ENCODE measurements around the gene NFIA.
"Not testable (repeated sequence)": the region's sequence is repeated elsewhere in the genome, so short reads cannot be mapped to it uniquely, and the experiment has no call there.

The NFIA gene

GRCh38 chr1:61124696-61125095, 42.3 kb downstream of the NFIA start:
- H3K4me2 ChIP-seq (ENCODE audit: low read depth, low read length, poor library complexity, severe bottlenecking): no peak overlapping the region
- no peaks in the 10 kb centered on the region for H4K20me1 ChIP-seq (ENCODE audit: insufficient read depth, low read length, poor library complexity, severe bottlenecking)
- no peaks in the 10 kb centered on the region for H3K36me3 ChIP-seq (ENCODE audit: insufficient read depth, low read length)
- H3K79me2 ChIP-seq (ENCODE audit: insufficient read depth, low read length): no peaks in the 10 kb centered on the region
- H3F3A ChIP-seq (ENCODE audit: low read depth): no peaks in the 10 kb centered on the region
- no peak overlapping the region for H3K9ac ChIP-seq (ENCODE audit: low read depth, low read length, poor library complexity, severe bottlenecking)
- H3K9me2 ChIP-seq (replicated peaks; ENCODE audit: low read depth, low read length): no peaks in the 10 kb centered on the region
- TF ChIP-seq CTCF (conservative IDR thresholded peaks at IDR 0.05; ENCODE audit: low read length) (no peak), EZH2phosphoT487 (IDR thresholded peaks at IDR 0.05; ENCODE audit: borderline replicate concordance) (no peak)
- no peaks in the 10 kb centered on the region for H3K27me3 ChIP-seq (ENCODE audit: insufficient read depth, low read length, poor library complexity, severe bottlenecking)
- no peak overlapping the region for H2AFZ ChIP-seq (ENCODE audit: low read length)
- no peak overlapping the region for H3K4me3 ChIP-seq (ENCODE audit: low read length, poor library complexity, severe bottlenecking)
- H3K4me1 ChIP-seq (ENCODE audit: insufficient read depth, low read length, poor library complexity, severe bottlenecking): no peaks in the 10 kb centered on the region
- no peaks in the 10 kb centered on the region for H3K9me3 ChIP-seq (ENCODE audit: insufficient read depth, low read depth, low read length)

GRCh38 chr1:61125263-61125662, 42.9 kb downstream of the NFIA start:
- Histone ChIP-seq H3K79me2 (ENCODE audit: insufficient read depth, low read length) (no peaks in the 10 kb centered on the region), H3K4me2 (ENCODE audit: low read depth, low read length, poor library complexity, severe bottlenecking) (no peak overlapping the region), H3K9me2 (replicated peaks; ENCODE audit: low read depth, low read length) (no peaks in the 10 kb centered on the region), H3F3A (ENCODE audit: low read depth) (no peaks in the 10 kb centered on the region), H3K36me3 (ENCODE audit: insufficient read depth, low read length) (no peaks in the 10 kb centered on the region), H4K20me1 (ENCODE audit: insufficient read depth, low read length, poor library complexity, severe bottlenecking) (no peaks in the 10 kb centered on the region), H3K4me1 (ENCODE audit: insufficient read depth, low read length, poor library complexity, severe bottlenecking) (no peaks in the 10 kb centered on the region), H3K9me3 (ENCODE audit: insufficient read depth, low read depth, low read length) (no peaks in the 10 kb centered on the region), H3K9ac (ENCODE audit: low read depth, low read length, poor library complexity, severe bottlenecking) (no peak overlapping the region), H2AFZ (ENCODE audit: low read length) (no peak overlapping the region), H3K4me3 (ENCODE audit: low read length, poor library complexity, severe bottlenecking) (no peak overlapping the region), H3K27me3 (ENCODE audit: insufficient read depth, low read length, poor library complexity, severe bottlenecking) (no peaks in the 10 kb centered on the region)
- TF ChIP-seq CTCF (conservative IDR thresholded peaks at IDR 0.05; ENCODE audit: low read length): no peak
- TF ChIP-seq EZH2phosphoT487 (IDR thresholded peaks at IDR 0.05; ENCODE audit: borderline replicate concordance): no peak

- H3K9ac ChIP-seq (ENCODE audit: low read depth, low read length, poor library complexity, severe bottlenecking): no peak overlapping the region
- no peaks in the 10 kb centered on the region for H3K36me3 ChIP-seq (ENCODE audit: insufficient read depth, low read length)
- TF ChIP-seq EZH2phosphoT487 (IDR thresholded peaks at IDR 0.05; ENCODE audit: borderline replicate concordance) (no peak), CTCF (conservative IDR thresholded peaks at IDR 0.05; ENCODE audit: low read length) (no peak)
- no peak overlapping the region for H2AFZ ChIP-seq (ENCODE audit: low read length)
- no peak overlapping the region for H3K4me2 ChIP-seq (ENCODE audit: low read depth, low read length, poor library complexity, severe bottlenecking)
- H3K9me3 ChIP-seq (ENCODE audit: insufficient read depth, low read depth, low read length): no peaks in the 10 kb centered on the region
- H3K27me3 ChIP-seq (ENCODE audit: insufficient read depth, low read length, poor library complexity, severe bottlenecking): no peaks in the 10 kb centered on the region
- no peaks in the 10 kb centered on the region for H3K4me1 ChIP-seq (ENCODE audit: insufficient read depth, low read length, poor library complexity, severe bottlenecking)
- H3K4me3 ChIP-seq (ENCODE audit: low read length, poor library complexity, severe bottlenecking): no peak overlapping the region
- no peaks in the 10 kb centered on the region for H3K79me2 ChIP-seq (ENCODE audit: insufficient read depth, low read length)
- H3F3A ChIP-seq (ENCODE audit: low read depth): no peaks in the 10 kb centered on the region
- no peaks in the 10 kb centered on the region for H3K9me2 ChIP-seq (replicated peaks; ENCODE audit: low read depth, low read length)
- H4K20me1 ChIP-seq (ENCODE audit: insufficient read depth, low read length, poor library complexity, severe bottlenecking): no peaks in the 10 kb centered on the region
Observed at GRCh38 chr1:61125895-61126294, 43.5 kb downstream of the NFIA start.

- not testable (repeated sequence) for H3K4me2 ChIP-seq (ENCODE audit: low read depth, low read length, poor library complexity, severe bottlenecking); H3K79me2 ChIP-seq (ENCODE audit: insufficient read depth, low read length); H3K4me1 ChIP-seq (ENCODE audit: insufficient read depth, low read length, poor library complexity, severe bottlenecking); H3K4me3 ChIP-seq (ENCODE audit: low read length, poor library complexity, severe bottlenecking); H3K9me3 ChIP-seq (ENCODE audit: insufficient read depth, low read depth, low read length); H3K9ac ChIP-seq (ENCODE audit: low read depth, low read length, poor library complexity, severe bottlenecking); H3K9me2 ChIP-seq (replicated peaks; ENCODE audit: low read depth, low read length); H2AFZ ChIP-seq (ENCODE audit: low read length); H4K20me1 ChIP-seq (ENCODE audit: insufficient read depth, low read length, poor library complexity, severe bottlenecking); H3K36me3 ChIP-seq (ENCODE audit: insufficient read depth, low read length); H3F3A ChIP-seq (ENCODE audit: low read depth); H3K27me3 ChIP-seq (ENCODE audit: insufficient read depth, low read length, poor library complexity, severe bottlenecking)
Observed at GRCh38 chr1:61126843-61127242, 44.5 kb downstream of the NFIA start.

Data from Loucy (cell line).